HG03469 (cell line): Measurements from ENCODE around the gene NKAIN2.
"Not testable (repeated sequence)": the region's sequence is repeated elsewhere in the genome, so short reads cannot be mapped to it uniquely, and the experiment has no call there.

Experiments
- ATAC-seq: cut with Tn5 transposase; IDR thresholded peaks from one replicate; pipeline ENCODE4 v1.9.1; 2021; ENCODE audit warnings: mild to moderate bottlenecking, moderate library complexity, moderate number of reproducible peaks; ENCODE audit not compliant: unreplicated experiment

Gene NKAIN2

DNA sequence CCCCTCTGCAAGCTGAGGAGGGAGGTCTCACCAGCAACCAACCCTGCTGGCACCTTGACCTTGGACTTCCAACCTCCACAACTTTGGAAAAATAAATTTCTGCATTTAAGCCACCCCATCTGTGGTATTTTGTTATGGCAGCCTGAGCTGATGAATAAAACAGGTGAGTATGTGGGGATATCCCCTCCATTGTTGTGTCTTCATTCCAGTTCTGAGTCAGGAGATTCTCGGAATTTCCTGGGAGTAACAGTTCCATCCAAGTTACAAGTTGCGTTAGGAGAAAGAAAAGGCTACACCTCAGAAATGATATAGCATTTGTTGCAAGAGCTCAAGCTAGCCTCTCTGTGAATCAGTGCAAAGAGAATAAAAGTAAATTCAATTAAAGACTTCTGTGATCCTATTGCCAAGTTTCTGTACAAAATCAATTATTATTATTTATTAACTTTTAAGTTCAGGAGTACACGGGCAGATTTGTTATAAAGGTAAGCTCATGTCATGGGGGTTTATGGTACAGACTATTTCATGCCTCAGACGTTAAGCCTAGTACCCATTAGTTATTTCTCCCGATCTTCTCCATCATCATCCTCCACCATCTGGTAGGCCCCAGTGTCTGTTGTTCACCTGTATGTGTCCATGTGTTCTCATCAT lies 153.0 kb downstream of the NKAIN2 start:
- no peak for ATAC-seq

DNA sequence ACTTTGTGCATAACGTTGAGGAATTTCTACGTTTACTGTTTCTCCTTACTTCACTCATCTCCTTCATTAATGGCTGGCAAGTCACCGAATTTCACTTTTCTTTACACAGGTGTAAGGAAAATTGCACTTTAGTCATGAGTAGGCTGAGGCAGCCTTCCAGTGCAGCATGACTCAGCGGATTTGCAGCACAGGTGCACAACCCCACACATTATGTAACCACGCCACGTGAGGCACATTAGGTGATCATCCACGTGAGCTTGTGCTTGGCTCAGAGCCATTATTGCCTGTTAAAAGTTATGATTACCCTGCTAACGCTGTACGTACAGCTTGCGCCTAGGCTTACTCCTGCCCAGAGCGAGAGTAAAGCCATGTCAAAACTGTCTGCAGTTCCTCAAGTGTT lies 158.8 kb downstream of the NKAIN2 start:
- ATAC-seq = no peak

DNA sequence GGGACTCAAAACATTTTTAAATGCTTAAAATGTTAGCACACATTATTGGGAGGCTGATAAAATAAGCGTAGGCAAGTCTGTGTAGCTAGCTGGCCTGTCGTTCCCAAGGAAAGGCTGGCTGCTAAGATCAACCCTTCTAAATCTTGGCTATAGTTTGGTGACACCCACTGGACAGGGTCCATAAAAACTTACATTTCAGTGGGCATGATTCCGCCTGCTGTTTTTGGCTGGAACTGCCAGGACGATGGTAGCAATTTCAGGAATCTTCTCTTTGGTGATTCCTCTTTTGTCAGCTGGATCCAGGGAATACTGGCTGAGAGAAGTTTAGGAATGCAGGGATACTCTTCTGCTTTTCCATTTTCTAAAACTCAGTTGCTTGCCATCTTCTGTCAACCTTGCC lies 162.2 kb downstream of the NKAIN2 start:
- ATAC-seq = no peak

DNA sequence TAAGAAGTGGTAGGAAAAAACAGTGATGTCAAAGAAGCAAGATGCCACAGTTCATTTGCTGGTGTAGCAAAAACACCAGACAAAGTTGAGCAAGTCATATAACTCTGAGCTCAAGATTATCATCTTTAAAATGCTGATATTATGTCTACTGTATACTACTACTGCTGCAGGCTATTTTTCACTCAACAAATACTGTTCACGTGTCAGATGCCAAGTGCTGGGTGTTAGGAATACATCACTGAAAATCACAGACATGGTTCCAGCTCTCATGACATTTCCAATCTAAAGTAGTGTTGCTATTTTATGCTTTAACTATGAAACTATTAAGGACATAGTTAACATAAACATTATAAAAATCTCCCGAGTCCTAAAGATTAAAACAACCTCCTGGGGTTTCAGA lies 163.0 kb downstream of the NKAIN2 start:
- no peak for ATAC-seq

DNA sequence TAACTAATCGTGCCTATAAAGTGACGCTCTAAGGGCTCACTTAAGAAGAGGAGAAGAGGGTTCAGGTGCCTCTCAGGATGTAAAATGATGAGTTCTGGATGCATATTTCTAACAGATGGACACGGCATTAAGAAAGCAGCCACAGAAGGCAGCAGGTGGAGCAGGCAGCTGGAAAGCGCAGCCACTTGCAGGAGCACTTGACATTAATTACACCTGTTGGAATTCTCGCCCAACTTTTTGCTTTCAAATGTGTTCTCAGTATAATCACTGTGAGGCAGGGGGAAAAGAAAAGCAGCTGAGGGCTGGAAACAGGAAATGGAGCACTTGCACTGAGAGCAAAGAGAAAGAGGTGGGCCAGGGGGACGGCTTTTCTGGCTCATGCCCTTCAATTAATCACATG lies 164.2 kb downstream of the NKAIN2 start:
- no peak for ATAC-seq

DNA sequence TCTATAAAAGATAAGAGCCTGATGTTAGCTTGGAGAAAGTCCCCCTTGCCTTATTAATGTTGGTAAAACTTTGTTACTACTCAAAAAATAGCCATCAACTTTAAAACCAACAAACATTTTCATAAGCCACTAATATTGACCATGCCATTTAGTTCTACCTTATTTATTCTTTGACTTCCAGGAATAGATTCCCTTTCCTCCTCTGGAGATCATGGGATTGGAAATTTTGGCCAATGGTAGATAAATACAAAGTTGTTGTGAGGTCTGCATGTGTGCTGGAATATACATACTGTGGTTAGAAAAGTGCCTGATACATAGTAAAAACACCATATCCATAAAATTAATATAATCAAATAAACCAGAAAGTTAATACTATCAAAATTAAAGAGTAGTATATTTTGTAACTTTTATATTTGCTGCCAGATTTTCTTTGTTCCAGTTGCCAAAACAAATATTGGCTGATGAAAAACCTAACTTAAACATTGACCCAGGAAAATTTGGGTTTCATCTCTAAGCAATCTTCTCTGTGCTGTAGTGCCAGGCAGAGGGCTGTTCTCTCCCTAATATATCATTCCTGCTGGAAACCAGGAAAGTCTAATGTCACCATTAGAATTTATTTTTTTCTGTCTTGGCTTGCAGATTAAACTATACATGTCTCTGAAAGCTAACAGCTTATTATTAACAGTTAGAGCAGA lies 169.1 kb downstream of the NKAIN2 start:
- no peak for ATAC-seq

DNA sequence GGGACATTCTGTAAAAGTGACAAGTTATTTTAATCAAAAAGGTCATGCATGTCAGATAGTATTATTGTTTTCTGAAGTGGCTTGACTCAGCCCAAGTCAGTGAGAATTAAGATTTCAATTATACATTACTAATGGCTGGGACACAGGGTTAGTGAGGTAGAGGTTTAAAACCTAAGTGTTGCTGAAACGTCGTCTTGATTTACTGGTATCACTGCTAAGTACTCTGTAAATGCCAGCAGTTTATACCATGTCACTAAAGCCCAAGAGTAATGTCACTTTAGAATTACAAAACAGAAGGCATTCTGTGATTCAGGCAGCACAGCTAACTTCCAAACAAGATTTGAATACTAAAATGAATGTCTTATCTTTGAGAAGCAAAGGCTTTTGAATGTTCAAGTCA lies 176.6 kb downstream of the NKAIN2 start:
- no peak for ATAC-seq

DNA sequence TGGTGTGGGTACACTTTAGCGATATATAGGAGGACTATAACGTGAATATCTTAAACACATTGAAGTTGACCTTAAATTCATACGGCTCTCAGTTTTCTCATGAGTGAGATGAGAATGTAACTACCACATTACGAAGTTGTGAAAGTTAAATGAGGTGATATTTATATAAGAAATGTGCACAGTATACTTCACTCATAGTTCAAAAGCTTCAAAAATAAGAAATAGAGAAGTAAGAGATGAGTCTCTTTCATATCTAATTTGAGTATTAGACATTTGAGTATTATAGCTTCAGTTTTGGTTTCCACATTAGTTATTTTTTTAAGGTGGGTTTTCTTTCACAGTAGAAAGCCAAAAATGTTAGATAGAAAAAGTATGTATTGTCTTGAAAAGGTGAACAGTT lies 183.3 kb downstream of the NKAIN2 start:
- ATAC-seq = no peak

DNA sequence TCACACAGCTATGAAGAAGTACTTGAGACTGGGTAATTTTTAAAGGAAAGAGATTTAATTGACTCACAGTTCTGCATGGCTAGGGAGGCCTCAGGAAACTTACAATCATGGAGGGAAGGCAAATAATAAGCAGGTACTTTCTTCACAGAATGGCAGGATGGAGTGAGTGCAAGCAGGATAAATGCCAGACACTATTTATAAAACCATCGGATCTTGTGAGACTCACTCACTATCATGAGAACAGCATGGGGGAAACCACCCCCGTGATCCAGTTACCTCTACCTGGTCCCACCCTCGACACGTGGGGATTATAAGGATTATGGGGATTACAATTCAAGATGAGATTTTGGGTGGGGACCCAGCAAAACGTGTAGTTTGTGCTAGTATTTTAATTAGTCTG lies 186.3 kb downstream of the NKAIN2 start:
- not testable (repeated sequence) for ATAC-seq

DNA sequence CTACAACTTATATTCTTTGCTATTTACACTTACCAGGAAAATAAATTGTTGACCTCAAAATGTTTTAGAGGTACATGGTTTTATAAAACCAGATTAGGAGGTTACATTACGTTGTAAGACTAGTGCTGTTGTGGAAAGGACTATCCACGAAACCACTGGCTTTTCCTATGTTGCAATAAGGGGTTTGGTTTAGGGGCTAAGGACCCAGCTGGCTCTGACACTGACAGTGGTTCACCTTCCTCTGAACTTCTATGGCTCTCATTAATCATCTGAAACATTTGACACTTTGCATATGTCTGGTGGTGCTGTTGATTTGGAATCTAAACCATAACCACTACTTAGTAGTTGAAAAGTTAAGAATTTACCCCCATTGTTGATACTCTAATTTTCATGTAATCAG lies 186.7 kb downstream of the NKAIN2 start:
- no peak for ATAC-seq

DNA sequence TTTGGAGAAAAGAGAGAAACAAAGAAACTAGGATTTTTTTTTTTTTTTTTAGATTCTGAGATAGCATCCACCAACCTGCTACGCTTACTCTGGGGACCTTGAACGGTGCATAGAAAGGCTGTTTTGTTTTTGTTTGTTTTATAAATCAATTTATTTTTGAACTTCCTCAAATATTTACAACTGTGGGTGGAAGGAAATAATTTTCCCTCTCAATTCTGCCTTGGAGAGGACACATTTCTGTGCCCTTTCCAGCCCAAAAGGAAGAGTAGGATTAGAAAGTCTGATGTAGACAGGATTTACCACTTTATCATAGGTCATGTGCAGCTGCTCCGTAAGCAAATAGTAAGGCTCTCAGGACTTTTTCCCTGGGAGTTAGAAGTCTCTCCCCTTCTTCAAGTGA lies 190.5 kb downstream of the NKAIN2 start:
- ATAC-seq = no peak

DNA sequence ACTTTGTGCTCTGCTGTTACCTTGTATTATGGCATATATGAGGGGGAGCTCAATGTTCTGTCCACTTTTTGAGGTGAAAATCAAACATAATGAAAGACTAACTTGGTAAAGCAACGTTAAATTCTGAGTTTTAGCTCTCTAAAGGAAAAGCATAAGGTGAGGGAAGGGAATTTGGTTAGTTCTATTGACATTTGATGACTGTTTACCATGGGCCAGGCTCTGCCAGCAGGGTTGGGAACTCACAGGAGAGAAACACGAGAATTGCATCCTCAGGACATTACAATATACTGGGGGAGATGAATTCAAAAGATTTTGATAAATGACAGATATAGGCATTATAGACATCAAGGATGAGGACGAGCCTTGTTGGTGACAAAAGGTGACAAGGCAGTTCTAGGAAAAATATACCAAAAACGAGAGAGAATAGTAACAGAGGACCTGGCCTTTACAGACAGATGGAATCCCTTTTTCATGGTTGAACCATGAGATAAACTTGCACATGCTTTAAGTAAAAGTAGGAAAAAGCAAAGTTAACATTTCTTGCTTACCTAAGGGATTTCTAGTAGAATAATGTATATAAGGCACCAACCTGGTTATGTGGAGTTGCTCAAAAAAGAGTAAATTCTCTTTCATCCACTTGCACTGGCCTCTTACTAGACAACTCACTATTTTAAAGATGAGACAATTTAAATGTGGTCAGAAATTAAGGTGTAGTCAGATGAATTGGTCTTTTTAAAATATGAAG lies 191.4 kb downstream of the NKAIN2 start:
- no peak for ATAC-seq

DNA sequence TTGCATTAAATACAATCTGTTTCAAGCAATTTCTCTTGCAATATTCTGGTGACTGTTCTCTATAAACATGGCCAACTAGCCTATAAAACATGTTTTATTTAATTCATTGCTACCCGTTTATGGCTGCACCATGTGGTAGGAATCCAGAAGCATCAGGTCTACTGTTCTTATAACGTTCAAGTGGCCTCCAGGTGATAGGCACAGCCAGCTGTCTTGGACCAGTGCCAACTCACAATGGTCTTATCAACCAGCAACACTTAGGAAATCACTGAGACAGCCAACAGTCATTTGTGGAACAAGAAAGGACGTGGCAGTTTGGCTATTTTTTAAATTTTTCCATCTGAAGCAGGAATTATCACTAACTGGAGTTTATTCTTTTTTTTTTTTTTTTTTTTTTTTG lies 193.6 kb downstream of the NKAIN2 start:
- no peak for ATAC-seq

DNA sequence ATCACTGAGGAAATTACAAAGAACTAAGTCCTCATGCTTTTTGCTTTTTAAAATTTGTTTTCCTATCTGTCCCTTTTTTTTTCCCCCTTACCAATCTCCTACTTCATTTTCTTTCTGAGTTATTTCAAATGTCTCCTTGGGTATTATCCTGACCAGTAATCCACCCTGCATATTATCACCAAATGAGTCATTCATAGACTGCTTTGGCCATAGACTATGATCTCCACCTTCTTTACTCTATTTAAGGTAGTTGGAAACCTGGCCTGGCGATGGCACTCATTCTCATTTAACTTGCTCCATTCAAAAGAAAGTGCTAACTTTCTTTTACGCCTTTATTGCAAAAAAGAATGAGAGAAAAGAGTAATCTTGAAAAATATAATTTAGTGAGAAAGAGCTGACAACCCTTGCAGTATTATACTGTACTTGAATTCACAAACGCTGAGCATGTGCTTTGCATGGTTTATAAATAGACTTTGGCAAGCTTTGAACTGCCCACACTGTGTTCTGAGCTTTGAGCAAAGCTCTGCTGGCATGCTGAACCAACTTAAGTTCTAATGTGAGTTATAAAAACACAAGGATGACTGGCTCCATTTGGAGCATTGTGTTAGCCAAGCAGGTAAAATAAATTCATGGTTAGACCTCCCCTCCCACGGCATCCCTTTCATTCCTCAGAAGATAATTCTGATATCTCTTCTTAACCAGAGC lies 198.9 kb downstream of the NKAIN2 start:
- ATAC-seq = no peak

DNA sequence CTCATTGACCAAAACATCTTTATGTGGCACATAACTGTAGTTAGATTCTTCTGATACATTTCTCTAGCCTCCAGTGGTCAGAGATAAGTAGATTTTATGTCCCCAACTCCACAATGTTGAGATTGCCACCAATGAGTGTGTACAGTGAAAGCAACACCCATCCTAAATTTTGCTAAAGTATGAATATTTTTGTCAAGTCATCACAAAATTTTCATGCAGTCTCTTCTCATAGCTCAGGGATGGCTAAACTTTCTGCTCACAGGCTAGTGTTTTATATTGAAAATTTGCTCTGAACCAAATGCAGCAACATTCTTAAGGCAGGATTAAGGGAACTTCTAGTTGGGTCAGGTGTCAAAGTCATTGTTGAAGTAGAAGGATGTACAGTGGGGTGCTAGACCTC lies 203.6 kb downstream of the NKAIN2 start:
- no peak for ATAC-seq

DNA sequence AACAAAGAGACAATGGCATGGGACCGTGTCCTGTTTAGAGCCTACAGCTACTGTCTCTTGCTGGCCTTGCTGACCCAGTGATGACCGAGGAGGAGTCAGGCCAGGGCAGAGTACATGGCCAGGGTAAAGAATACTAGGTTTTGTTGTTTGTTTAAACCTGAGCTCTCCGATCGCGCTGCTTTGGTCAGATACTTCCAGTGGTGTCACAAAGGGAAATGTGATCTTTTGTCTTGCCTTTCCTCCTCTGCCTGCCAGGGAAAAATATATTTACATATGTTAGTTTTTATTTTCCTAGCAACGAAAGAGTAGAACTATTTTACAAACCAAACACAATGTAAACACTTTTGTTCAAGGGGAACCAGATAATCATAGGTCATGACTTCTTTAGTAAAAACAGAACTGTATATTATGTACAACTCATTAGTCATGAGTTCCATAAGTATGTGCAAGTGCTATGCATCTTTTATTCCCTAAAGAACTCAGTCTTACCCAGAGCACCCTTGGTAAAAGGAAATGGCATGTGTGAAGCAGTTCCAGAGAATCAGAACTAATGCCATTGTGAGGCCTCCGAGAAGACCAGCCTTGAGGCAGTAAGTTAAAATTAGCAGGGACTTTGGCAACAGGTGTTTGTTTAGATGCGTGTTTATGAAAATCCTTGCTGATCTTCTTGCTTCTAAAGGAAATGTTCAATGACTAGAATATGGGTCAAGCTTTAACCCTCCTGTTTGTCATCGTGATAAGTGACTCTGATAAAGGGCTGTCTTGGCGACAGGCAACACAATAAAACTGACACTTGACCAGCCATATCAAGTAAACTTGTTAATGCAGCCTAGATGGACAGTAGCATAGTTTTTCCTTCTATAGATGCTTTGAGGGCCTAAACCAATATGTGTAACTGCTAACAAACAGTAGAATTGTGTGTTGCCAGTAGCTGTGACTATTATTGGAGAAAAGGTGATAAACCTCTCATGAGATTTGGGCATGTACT lies 204.6 kb downstream of the NKAIN2 start:
- ATAC-seq = no peak

DNA sequence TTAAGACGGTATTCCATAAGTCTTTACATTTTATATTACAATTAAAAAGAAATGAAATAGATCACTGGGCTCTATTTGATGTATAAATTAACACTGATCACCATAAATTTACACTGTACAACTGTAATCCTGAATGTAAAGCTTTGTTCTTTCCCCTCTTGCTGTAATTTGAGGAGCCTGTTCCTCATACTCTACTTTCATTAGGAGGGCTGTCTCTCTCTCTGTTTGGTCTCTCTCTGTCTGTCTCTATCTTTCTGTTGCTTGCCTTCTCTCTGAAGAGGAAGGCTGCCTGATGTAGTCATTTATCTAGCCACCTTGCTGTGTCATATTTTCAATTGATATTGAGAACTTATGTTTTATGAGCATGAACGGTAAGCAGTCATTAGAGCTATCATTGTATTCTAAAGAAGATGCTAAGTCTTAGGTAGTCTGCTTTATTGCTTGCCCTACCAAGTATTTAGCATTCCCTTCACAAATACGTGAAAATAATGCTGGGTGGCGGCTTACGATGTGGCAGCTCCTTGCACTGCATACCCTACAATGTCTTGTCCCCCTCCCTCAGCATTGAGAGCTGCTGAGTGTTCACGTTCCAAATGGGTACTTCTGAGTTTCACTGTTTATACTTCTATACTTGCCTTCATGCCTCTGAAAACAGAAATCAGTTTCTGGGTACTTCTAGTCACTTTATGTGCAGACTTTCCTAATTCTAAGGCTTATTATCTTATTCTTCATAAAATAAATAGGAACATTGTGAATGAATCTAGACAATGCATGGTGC lies 205.5 kb downstream of the NKAIN2 start:
- ATAC-seq = no peak

DNA sequence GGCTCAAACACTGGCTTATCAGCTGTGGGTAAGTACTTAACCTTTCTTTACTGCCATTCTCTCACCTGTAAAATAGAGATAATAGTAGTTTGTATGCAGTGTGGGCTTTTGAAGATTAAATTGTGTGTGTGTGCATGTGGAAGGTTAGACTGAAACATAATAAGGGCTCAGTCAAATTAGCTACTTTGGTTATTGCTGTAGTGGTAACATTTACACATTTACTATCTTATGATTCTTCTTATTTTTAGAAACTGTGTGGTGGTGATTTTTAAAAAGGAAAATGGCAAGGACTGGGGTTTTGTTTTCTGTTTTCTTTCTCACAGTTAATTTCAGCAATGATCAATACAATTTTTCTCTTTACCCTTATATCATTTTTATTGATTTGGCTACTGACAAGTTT lies 206.9 kb downstream of the NKAIN2 start:
- ATAC-seq = no peak

DNA sequence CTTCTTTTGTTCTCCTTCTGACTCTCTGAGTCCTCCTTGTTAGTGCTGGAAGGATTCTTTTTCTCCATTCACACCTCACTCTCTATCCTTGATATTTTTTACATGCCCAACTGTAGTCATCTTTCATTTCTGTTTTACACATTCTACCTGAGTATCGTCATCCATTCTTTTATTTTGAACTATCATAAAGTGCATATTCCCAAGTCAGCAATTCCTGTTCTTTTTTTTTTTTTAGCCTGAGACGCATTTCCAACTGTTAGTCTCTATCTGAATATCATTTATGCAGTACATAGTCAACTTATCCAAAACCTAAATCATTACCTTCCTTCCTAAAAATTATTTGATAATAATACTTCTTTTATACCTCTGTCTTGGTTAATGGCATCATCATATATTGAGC lies 207.5 kb downstream of the NKAIN2 start:
- ATAC-seq = no peak

DNA sequence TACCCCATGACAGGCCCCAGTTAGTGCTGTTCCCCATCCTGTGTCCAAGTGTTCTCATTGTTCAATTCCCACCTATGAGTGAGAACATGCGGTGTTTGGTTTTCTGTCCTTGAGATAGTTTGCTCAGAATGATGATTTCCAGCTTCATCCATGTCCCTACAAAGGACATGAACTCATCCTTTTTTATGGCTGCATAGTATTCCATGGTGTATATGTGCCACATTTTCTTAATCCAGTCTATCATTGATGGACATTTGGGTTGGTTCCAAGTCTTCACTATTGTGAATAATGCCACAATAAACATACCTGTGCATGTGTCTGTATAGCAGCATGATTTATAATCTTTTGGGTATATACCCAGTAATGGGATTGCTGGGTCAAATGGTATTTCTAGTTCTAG lies 218.4 kb downstream of the NKAIN2 start:
- not testable (repeated sequence) for ATAC-seq
